ENCODE measurements around the gene CHCHD3.
"Not testable (repeated sequence)": the region's sequence is repeated elsewhere in the genome, so short reads cannot be mapped to it uniquely, and the experiment has no call there.

Gene CHCHD3

GRCh38 chr7:132893560-132893959 is 188.3 kb downstream of the CHCHD3 start:
- Histone ChIP-seq H2AFZ (ENCODE audit: low read depth) (no peak overlapping the region), H3K79me2 (ENCODE audit: insufficient read depth, low read depth) (no peaks in the 10 kb centered on the region), H3K4me3 (IDR thresholded peaks at IDR 0.05; ENCODE audit: insufficient read depth, low read depth, low read length) (no peak overlapping the region), H3K4me2 (no peak overlapping the region), H3K27ac (no peak overlapping the region), H3K4me1 (ENCODE audit: low read depth, poor library complexity, severe bottlenecking) (no peaks in the 10 kb centered on the region), H4K20me1 (ENCODE audit: insufficient read depth) (no peaks in the 10 kb centered on the region), H3K27me3 (ENCODE audit: insufficient read depth, low read depth) (no peaks in the 10 kb centered on the region), H3K9ac (no peak overlapping the region), H3K36me3 (ENCODE audit: insufficient read depth) (no peaks in the 10 kb centered on the region)
- TF ChIP-seq, protein P1, sequence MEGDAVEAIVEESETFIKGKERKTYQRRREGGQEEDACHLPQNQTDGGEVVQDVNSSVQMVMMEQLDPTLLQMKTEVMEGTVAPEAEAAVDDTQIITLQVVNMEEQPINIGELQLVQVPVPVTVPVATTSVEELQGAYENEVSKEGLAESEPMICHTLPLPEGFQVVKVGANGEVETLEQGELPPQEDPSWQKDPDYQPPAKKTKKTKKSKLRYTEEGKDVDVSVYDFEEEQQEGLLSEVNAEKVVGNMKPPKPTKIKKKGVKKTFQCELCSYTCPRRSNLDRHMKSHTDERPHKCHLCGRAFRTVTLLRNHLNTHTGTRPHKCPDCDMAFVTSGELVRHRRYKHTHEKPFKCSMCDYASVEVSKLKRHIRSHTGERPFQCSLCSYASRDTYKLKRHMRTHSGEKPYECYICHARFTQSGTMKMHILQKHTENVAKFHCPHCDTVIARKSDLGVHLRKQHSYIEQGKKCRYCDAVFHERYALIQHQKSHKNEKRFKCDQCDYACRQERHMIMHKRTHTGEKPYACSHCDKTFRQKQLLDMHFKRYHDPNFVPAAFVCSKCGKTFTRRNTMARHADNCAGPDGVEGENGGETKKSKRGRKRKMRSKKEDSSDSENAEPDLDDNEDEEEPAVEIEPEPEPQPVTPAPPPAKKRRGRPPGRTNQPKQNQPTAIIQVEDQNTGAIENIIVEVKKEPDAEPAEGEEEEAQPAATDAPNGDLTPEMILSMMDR (conservative IDR thresholded peaks at IDR 0.05; ENCODE audit: low read depth, low read length) = no peak

DNA sequence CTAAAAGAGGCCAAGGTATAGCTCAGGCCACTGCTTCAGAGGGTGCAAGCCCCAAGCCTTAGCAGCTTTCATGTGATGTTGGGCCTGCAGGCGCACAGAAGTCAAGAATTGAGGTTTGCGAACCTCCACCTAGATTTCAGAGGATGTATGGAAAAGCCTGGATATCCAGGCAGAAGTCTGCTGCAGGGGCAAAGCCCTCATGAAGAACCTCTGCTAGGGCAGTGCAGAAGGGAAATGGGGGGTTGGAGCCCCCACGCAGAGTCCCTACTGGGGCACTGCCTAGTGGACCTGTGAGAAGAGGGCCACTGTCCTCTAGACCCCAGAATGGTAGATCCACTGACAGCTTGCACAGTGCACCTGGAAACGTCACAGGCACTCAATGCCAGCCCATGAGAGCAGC is 189.1 kb downstream of the CHCHD3 start:
- not testable (repeated sequence) for H3K36me3 ChIP-seq (ENCODE audit: insufficient read depth); H3K4me1 ChIP-seq (ENCODE audit: low read depth, poor library complexity, severe bottlenecking); H3K27ac ChIP-seq; H3K4me3 ChIP-seq (IDR thresholded peaks at IDR 0.05; ENCODE audit: insufficient read depth, low read depth, low read length); H4K20me1 ChIP-seq (ENCODE audit: insufficient read depth); H3K79me2 ChIP-seq (ENCODE audit: insufficient read depth, low read depth); H3K4me2 ChIP-seq; H3K27me3 ChIP-seq (ENCODE audit: insufficient read depth, low read depth); H3K9ac ChIP-seq; H2AFZ ChIP-seq (ENCODE audit: low read depth)

- no peak overlapping the region for H3K4me2 ChIP-seq
- no peak overlapping the region for H3K9ac ChIP-seq
- H3K27ac ChIP-seq = no peak overlapping the region
- no peaks in the 10 kb centered on the region for H3K27me3 ChIP-seq (ENCODE audit: insufficient read depth, low read depth)
- H3K36me3 ChIP-seq (ENCODE audit: insufficient read depth) = no peaks in the 10 kb centered on the region
- H3K79me2 ChIP-seq (ENCODE audit: insufficient read depth, low read depth) = no peaks in the 10 kb centered on the region
- TF ChIP-seq, protein P1 (conservative IDR thresholded peaks at IDR 0.05; ENCODE audit: low read depth, low read length) = no peak
- H3K4me3 ChIP-seq (IDR thresholded peaks at IDR 0.05; ENCODE audit: insufficient read depth, low read depth, low read length) = no peak overlapping the region
- H2AFZ ChIP-seq (ENCODE audit: low read depth) = no peak overlapping the region
- no peaks in the 10 kb centered on the region for H3K4me1 ChIP-seq (ENCODE audit: low read depth, poor library complexity, severe bottlenecking)
- no peaks in the 10 kb centered on the region for H4K20me1 ChIP-seq (ENCODE audit: insufficient read depth)
Measured at GRCh38 chr7:132891554-132891953, 190.3 kb downstream of the CHCHD3 start.

DNA sequence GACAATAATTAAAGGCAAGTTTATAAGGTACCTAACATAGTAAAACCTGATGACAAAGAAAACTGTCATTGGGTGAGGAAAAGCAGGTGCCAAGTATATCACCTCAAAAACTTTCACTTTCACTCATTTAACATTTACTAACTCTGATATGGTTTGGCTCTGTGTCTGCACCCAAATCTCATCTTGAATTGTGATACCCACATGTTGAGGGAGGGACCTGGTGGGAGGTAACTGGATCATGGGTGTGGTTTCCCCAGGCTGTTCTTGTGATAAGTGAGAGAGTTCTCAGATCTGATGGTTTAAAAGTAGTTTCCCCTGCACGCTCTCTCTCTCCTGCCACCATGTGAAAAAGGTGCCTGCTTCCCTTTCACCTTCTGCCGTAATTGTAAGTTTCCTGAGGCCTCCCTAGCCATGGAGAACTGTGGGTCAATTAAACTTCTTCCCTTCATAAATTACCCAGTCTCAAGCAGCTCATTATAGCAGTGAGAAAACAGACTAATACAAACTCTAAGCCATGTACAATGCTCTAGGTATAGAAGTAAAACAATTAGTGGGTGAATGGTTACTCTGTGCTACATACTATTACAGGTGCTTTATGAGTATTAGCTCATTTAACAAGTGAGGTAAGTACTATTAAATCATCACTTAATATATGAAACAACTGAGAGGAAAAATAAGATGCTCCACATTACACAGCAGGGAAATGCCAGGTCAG is 199.0 kb downstream of the CHCHD3 start:
- Histone ChIP-seq H3K36me3 (ENCODE audit: insufficient read depth) (no peaks in the 10 kb centered on the region), H3K4me2 (no peak overlapping the region), H3K79me2 (ENCODE audit: insufficient read depth, low read depth) (no peaks in the 10 kb centered on the region), H3K27me3 (ENCODE audit: insufficient read depth, low read depth) (no peaks in the 10 kb centered on the region), H3K27ac (no peak overlapping the region), H3K9ac (no peak overlapping the region), H4K20me1 (ENCODE audit: insufficient read depth) (no peaks in the 10 kb centered on the region), H3K4me1 (ENCODE audit: low read depth, poor library complexity, severe bottlenecking) (peaks cover 9% of the 10 kb centered on the region), H3K4me3 (IDR thresholded peaks at IDR 0.05; ENCODE audit: insufficient read depth, low read depth, low read length) (no peak overlapping the region), H2AFZ (ENCODE audit: low read depth) (no peak overlapping the region)
- TF ChIP-seq, protein P1 (conservative IDR thresholded peaks at IDR 0.05; ENCODE audit: low read depth, low read length) = no peak

DNA sequence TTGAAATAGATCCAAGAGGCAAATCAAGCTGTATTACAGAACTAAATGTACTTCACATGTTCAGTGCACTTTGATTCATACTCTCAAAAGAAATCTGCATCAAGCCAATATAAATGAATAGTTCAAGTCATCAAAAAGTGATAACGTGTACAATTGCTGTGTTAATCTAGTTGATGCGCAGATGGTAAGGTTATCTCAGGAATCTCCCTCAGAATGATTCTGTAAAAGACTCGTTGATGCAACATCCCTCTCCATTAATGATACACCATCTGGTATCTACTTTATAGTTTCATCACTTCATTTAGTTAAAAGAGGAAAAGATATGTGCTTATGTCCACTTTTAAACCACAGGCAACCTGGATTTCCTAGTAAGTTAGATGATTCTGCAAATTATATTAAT is 200.6 kb downstream of the CHCHD3 start:
- Histone ChIP-seq H3K79me2 (ENCODE audit: insufficient read depth, low read depth) (no peaks in the 10 kb centered on the region), H3K9ac (no peak overlapping the region), H3K36me3 (ENCODE audit: insufficient read depth) (no peaks in the 10 kb centered on the region), H3K4me1 (ENCODE audit: low read depth, poor library complexity, severe bottlenecking) (peaks cover 9% of the 10 kb centered on the region), H4K20me1 (ENCODE audit: insufficient read depth) (no peaks in the 10 kb centered on the region), H3K4me3 (IDR thresholded peaks at IDR 0.05; ENCODE audit: insufficient read depth, low read depth, low read length) (no peak overlapping the region), H3K4me2 (no peak overlapping the region), H3K27me3 (ENCODE audit: insufficient read depth, low read depth) (no peaks in the 10 kb centered on the region), H2AFZ (ENCODE audit: low read depth) (no peak overlapping the region), H3K27ac (no peak overlapping the region)
- TF ChIP-seq, protein P1 (conservative IDR thresholded peaks at IDR 0.05; ENCODE audit: low read depth, low read length) = no peak
